SK-N-MC (cell line): ENCODE measurements around the gene THOC1.

Source experiments
- EZH2 ChIP-seq: fragments of 200-600 bp; sonication (generic); IDR thresholded peaks from one replicate; pipeline ENCODE4 v1.6.1; 2017; ENCODE audit warnings: antibody characterized with exemption
- FOXP2 ChIP-seq: optimal IDR thresholded peaks from 2 replicates; pipeline ENCODE3; 2011; ENCODE audit warnings: mild to moderate bottlenecking, moderate library complexity; ENCODE audit not compliant: insufficient read depth; ENCODE audit errors: extremely low read length, control extremely low read depth
- POLR2AphosphoS5 ChIP-seq: IDR thresholded peaks from 2 replicates; pipeline ENCODE4 v1.6.1; 2012; ENCODE audit warnings: mild to moderate bottlenecking, low read depth, low read length, borderline replicate concordance

GRCh38 chr18:310042-310441, 42.2 kb upstream of the THOC1 start:
- TF ChIP-seq POLR2AphosphoS5 (no peak), EZH2 (no peak), FOXP2 (no peak)
